ENCODE data around the gene KDM1A.

KDM1A gene

GRCh38 chr1:23029337-23029736 is 10.1 kb downstream of the KDM1A start:
- no peak overlapping the region for H3K27ac Mint-ChIP-seq
- peaks cover 6% of the 10 kb centered on the region for H3K36me3 Mint-ChIP-seq
- no peaks in the 10 kb centered on the region for H3K9me3 Mint-ChIP-seq
- peaks cover 45% of the 10 kb centered on the region for H3K4me1 Mint-ChIP-seq
- ATAC-seq (no peak), DNase-seq (ENCODE audit: low spot score in 2 of 2) (no peak)
- no peak overlapping the region for H3K4me3 Mint-ChIP-seq

- no peak overlapping the region for H3K4me3 Mint-ChIP-seq
- H3K9me3 Mint-ChIP-seq, result no peaks in the 10 kb centered on the region
- ATAC-seq, result no peak
- no peak for DNase-seq (ENCODE audit: low spot score in 2 of 2)
- peaks cover 6% of the 10 kb centered on the region for H3K36me3 Mint-ChIP-seq
- H3K4me1 Mint-ChIP-seq, result peaks cover 27% of the 10 kb centered on the region
- H3K27ac Mint-ChIP-seq, result no peak overlapping the region
Observed at GRCh38 chr1:23035823-23036452, 16.7 kb downstream of the KDM1A start.

- Mint-ChIP-seq H3K27ac (no peak overlapping the region), H3K9me3 (no peaks in the 10 kb centered on the region), H3K36me3 (no peaks in the 10 kb centered on the region), H3K4me3 (no peak overlapping the region), H3K4me1 (peaks cover 21% of the 10 kb centered on the region)
- no peak for DNase-seq (ENCODE audit: low spot score in 2 of 2)
- ATAC-seq, result no peak
Observed at GRCh38 chr1:23037081-23037740, 17.9 kb downstream of the KDM1A start.

- H3K9me3 Mint-ChIP-seq, result no peaks in the 10 kb centered on the region
- ATAC-seq (no peak), DNase-seq (ENCODE audit: low spot score in 2 of 2) (no peak)
- H3K36me3 Mint-ChIP-seq, result no peaks in the 10 kb centered on the region
- peaks cover 15% of the 10 kb centered on the region for H3K4me1 Mint-ChIP-seq
- no peak overlapping the region for H3K27ac Mint-ChIP-seq
- no peak overlapping the region for H3K4me3 Mint-ChIP-seq
Observed at GRCh38 chr1:23039308-23039826, 20.1 kb downstream of the KDM1A start.

- peaks cover 13% of the 10 kb centered on the region for H3K4me1 Mint-ChIP-seq
- DNase-seq (ENCODE audit: low spot score in 2 of 2), result no peak
- H3K27ac Mint-ChIP-seq, result no peak overlapping the region
- H3K9me3 Mint-ChIP-seq, result no peaks in the 10 kb centered on the region
- no peak overlapping the region for H3K4me3 Mint-ChIP-seq
- H3K36me3 Mint-ChIP-seq, result no peaks in the 10 kb centered on the region
- ATAC-seq, result no peak
Observed at GRCh38 chr1:23040509-23040908, 21.2 kb downstream of the KDM1A start.

- Mint-ChIP-seq H3K4me3 (no peak overlapping the region), H3K4me1 (peaks cover 15% of the 10 kb centered on the region), H3K27ac (no peak overlapping the region), H3K36me3 (no peaks in the 10 kb centered on the region), H3K9me3 (no peaks in the 10 kb centered on the region)
- no peak for ATAC-seq
- DNase-seq (ENCODE audit: low spot score in 2 of 2), result no peak
Observed at GRCh38 chr1:23044035-23044434, 24.8 kb downstream of the KDM1A start.

- Mint-ChIP-seq H3K4me1 (peaks cover 8% of the 10 kb centered on the region), H3K9me3 (no peaks in the 10 kb centered on the region), H3K27ac (no peak overlapping the region), H3K36me3 (peaks cover 51% of the 10 kb centered on the region), H3K4me3 (no peak overlapping the region)
- DNase-seq (ENCODE audit: low spot score in 2 of 2) (no peak), ATAC-seq (no peak)
Observed at GRCh38 chr1:23050201-23050600, 30.9 kb downstream of the KDM1A start.

GRCh38 chr1:23051290-23051909 is 32.1 kb downstream of the KDM1A start:
- ATAC-seq (no peak), DNase-seq (ENCODE audit: low spot score in 2 of 2) (no peak)
- peaks cover 63% of the 10 kb centered on the region for H3K36me3 Mint-ChIP-seq
- no peak overlapping the region for H3K4me3 Mint-ChIP-seq
- no peaks in the 10 kb centered on the region for H3K9me3 Mint-ChIP-seq
- H3K27ac Mint-ChIP-seq, result peak overlapping the region; percentile 32
- no peaks in the 10 kb centered on the region for H3K4me1 Mint-ChIP-seq

GRCh38 chr1:23057301-23057700 is 38.0 kb downstream of the KDM1A start:
- ATAC-seq (no peak), DNase-seq (ENCODE audit: low spot score in 2 of 2) (no peak)
- no peak overlapping the region for H3K4me3 Mint-ChIP-seq
- no peaks in the 10 kb centered on the region for H3K9me3 Mint-ChIP-seq
- no peak overlapping the region for H3K27ac Mint-ChIP-seq
- peaks cover 98% of the 10 kb centered on the region for H3K36me3 Mint-ChIP-seq
- H3K4me1 Mint-ChIP-seq, result no peaks in the 10 kb centered on the region

- Mint-ChIP-seq H3K27ac (no peak overlapping the region), H3K9me3 (no peaks in the 10 kb centered on the region)
Observed at GRCh38 chr1:23062271-23062670, 43.0 kb downstream of the KDM1A start.

GRCh38 chr1:23065385-23065784 is 46.1 kb downstream of the KDM1A start:
- Mint-ChIP-seq H3K9me3 (no peaks in the 10 kb centered on the region), H3K4me3 (no peak overlapping the region), H3K4me1 (peaks cover 6% of the 10 kb centered on the region), H3K36me3 (peaks cover 74% of the 10 kb centered on the region), H3K27ac (no peak overlapping the region)
- no peak for DNase-seq (ENCODE audit: low spot score in 2 of 2)
- ATAC-seq, result no peak

More at GRCh38 chr1:23062271-23062670, 43.0 kb downstream of the KDM1A start:
- Mint-ChIP-seq H3K4me1 (peaks cover 6% of the 10 kb centered on the region), H3K4me3 (no peak overlapping the region), H3K36me3 (peaks cover 75% of the 10 kb centered on the region)
- DNase-seq (ENCODE audit: low spot score in 2 of 2), result no peak
- no peak for ATAC-seq

- Mint-ChIP-seq H3K27ac (no peak overlapping the region), H3K36me3 (peaks cover 74% of the 10 kb centered on the region), H3K9me3 (no peaks in the 10 kb centered on the region), H3K4me1 (peaks cover 6% of the 10 kb centered on the region), H3K4me3 (no peak overlapping the region)
- ATAC-seq, result no peak
- no peak for DNase-seq (ENCODE audit: low spot score in 2 of 2)
Observed at GRCh38 chr1:23066075-23066474, 46.8 kb downstream of the KDM1A start.

GRCh38 chr1:23069149-23069548 is 49.9 kb downstream of the KDM1A start:
- H3K4me1 Mint-ChIP-seq, result peaks cover 6% of the 10 kb centered on the region
- no peak overlapping the region for H3K4me3 Mint-ChIP-seq
- DNase-seq (ENCODE audit: low spot score in 2 of 2), result no peak
- no peaks in the 10 kb centered on the region for H3K9me3 Mint-ChIP-seq
- no peak for ATAC-seq
- peaks cover 83% of the 10 kb centered on the region for H3K36me3 Mint-ChIP-seq
- no peak overlapping the region for H3K27ac Mint-ChIP-seq

- H3K4me3 Mint-ChIP-seq, result no peak overlapping the region
- H3K27ac Mint-ChIP-seq, result no peak overlapping the region
- ATAC-seq (no peak), DNase-seq (ENCODE audit: low spot score in 2 of 2) (no peak)
- no peaks in the 10 kb centered on the region for H3K9me3 Mint-ChIP-seq
- peaks cover 6% of the 10 kb centered on the region for H3K4me1 Mint-ChIP-seq
- peaks cover 83% of the 10 kb centered on the region for H3K36me3 Mint-ChIP-seq
Observed at GRCh38 chr1:23069675-23070074, 50.4 kb downstream of the KDM1A start.

GRCh38 chr1:23074012-23074411 is 54.7 kb downstream of the KDM1A start:
- no peaks in the 10 kb centered on the region for H3K9me3 Mint-ChIP-seq
- H3K27ac Mint-ChIP-seq, result peak overlapping the region; percentile 26
- H3K4me1 Mint-ChIP-seq, result no peaks in the 10 kb centered on the region
- H3K4me3 Mint-ChIP-seq, result no peak overlapping the region
- no peak for DNase-seq (ENCODE audit: low spot score in 2 of 2)
- no peak for ATAC-seq
- peaks cover 88% of the 10 kb centered on the region for H3K36me3 Mint-ChIP-seq

- ATAC-seq, result no peak
- H3K9me3 Mint-ChIP-seq, result no peaks in the 10 kb centered on the region
- H3K36me3 Mint-ChIP-seq, result peaks cover 91% of the 10 kb centered on the region
- H3K4me3 Mint-ChIP-seq, result no peak overlapping the region
- DNase-seq (ENCODE audit: low spot score in 2 of 2), result no peak
- H3K4me1 Mint-ChIP-seq, result no peaks in the 10 kb centered on the region
- H3K27ac Mint-ChIP-seq, result peak overlapping the region; percentile 26
Observed at GRCh38 chr1:23079025-23079424, 59.8 kb downstream of the KDM1A start.
